Upper lobe of left lung (tissue), 6 donors: ENCODE results near the gene IL6ST. TPM values are rescaled to one million over a fixed set of nuclear protein-coding genes. Genes with fewer than 3 reads are reported as not detected.
A peak's percentile ranks its signal among the peaks of the same experiment; 100 is the strongest.

Experiments
- ATAC-seq, 2 donors: fragments of 200-7000 bp; cut with Tn5 transposase; one replicate each; pipeline ENCODE4 v1.9.1; 2022; ENCODE audit warnings: mild to moderate bottlenecking in 2 of 2, moderate library complexity in 2 of 2; ENCODE audit not compliant: low FRiP score in 2 of 2
- DNase-seq, 2 donors: peaks; one replicate each; pipeline ENCODE4 v3.0.0-alpha.2; 2019 to 2020
- H3K27ac ChIP-seq, 4 donors: fragments of 200-600 bp; sonication (generic); one replicate each; pipeline ENCODE4 v1.5.1; 2016 to 2019
- H3K27me3 ChIP-seq, 4 donors: fragments of 200-600 bp; sonication (generic); one replicate each; pipeline ENCODE4 v1.5.1; 2017 to 2019
- H3K36me3 ChIP-seq, 4 donors: fragments of 200-600 bp; sonication (generic); one replicate each; pipeline ENCODE4 v1.5.1; 2016 to 2019
- H3K4me1 ChIP-seq, 4 donors: fragments of 200-600 bp; sonication (generic); one replicate each; pipeline ENCODE4 v1.5.1; 2018 to 2019
- H3K4me3 ChIP-seq, 4 donors: fragments of 200-600 bp; sonication (generic); one replicate each; pipeline ENCODE4 v1.5.1; 2017 to 2019; ENCODE audit warnings: mild to moderate bottlenecking in 2 of 4, moderate library complexity in 1 of 4
- H3K9me3 ChIP-seq, 4 donors: fragments of 200-600 bp; sonication (generic); one replicate each; pipeline ENCODE4 v1.5.1; 2018 to 2019
- CTCF ChIP-seq, 6 experiments: fragments of 450-650 bp in 4 of 6; fragments of 200-600 bp in 2 of 6; sonication (generic) in 2 of 6; IDR thresholded peaks; one replicate each; pipeline ENCODE4 v1.5.1; 2016 to 2019; ENCODE audit warnings: antibody characterized with exemption in 6 of 6
- EP300 ChIP-seq, 4 donors: sonication (generic); formaldehyde crosslinking; IDR thresholded peaks; one replicate each; pipeline ENCODE4 v1.5.1; 2017; ENCODE audit warnings: antibody characterized with exemption in 4 of 4, control low read depth in 2 of 4
- POLR2A ChIP-seq, 4 donors: fragments of 450-650 bp; IDR thresholded peaks; one replicate each; pipeline ENCODE4 v1.5.1; 2016 to 2017; ENCODE audit warnings: antibody characterized with exemption in 4 of 4, mild to moderate bottlenecking in 2 of 4
- POLR2AphosphoS5 ChIP-seq, 2 donors: sonication (generic); formaldehyde crosslinking; IDR thresholded peaks; one replicate each; pipeline ENCODE4 v1.5.1; 2017; ENCODE audit warnings: antibody characterized with exemption in 2 of 2
- WGBS, 2 donors: methylation state at CpG; one replicate each; pipeline ENCODE4 v1.1.5; 2017 to 2018; 5-methylcytosine and 5-hydroxymethylcytosine counted together
- total RNA-seq, 6 donors: library from RNA; depleted of rRNA in 4 of 6; stranded (reverse); fragments of >200 nt in 4 of 6; gene quantifications; one replicate each; pipeline versions ENCODE4 v1.1.0 to v1.2.1, GENCODE V29; 2016 to 2021
- donor health status: DM: no; HTN: no; CAD: no; lungs with moderate emphysema.
- donor health status: DM: no; HTN: yes; CAD: no; lungs with severe emphysema.

Gene IL6ST
- total RNA-seq, 6 donors from 2014 or later: 177 to 383 (median 300) TPM

DNA sequence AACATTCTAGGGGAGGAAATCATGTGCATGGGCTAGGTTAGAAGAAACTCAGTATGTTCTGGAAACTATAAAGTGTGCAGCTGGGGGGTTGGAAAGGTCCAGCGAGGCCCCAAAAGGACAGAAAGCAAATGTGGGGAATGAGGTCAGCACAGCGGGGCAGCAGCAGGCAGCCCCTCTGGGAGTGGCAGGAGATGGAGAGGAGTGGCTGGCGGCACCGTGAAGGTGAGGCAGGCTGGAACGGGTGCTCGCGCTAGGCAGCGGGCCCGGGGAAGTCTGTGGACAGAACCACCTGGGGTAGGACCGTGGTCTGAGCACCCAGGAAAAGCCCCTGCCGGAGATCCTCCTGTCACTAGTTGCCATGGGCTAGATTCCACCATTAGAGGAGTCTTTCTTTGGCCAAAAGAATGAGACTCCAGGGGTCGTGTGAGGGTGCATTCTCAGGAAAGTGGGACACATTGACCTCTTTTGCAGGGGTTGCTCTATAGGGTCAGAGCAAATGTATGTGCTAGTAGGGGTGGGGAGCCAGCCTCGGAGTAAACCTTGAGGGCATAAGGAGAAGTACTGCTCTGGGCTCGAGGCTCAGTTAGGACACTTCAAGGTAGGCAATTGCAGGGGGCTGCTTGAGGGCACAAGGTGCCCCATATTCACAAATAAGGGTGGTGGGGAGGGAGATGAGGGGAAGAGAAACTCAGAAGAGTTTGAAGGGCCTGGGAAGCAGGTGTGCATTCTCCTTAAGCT is 61.2 kb downstream of the IL6ST start:
- Histone ChIP-seq H3K4me3 (no peak overlapping the region), H3K27ac (peak overlapping the region; percentile 28 to 75 (median 46)), H3K9me3 (no peaks in the 10 kb centered on the region), H3K4me1 (peaks cover 4 to 27% (median 13%) of the 10 kb centered on the region in 4 donors), H3K27me3 (no peaks in the 10 kb centered on the region), H3K36me3 (peaks cover 0 to 11% (median 2%) of the 10 kb centered on the region in 4 donors)
- 67 to 70% methylated on average over 14 of the region's 14 CpGs for WGBS, 2 donors
- peak; percentile 3 to 27 for ATAC-seq
- TF ChIP-seq CTCF (IDR thresholded peaks at IDR 0.05) (no peak), POLR2A (IDR thresholded peaks at IDR 0.05) (peak in 1 of 4 donors; percentile 4)
- DNase-seq: peak in 1 of 2 donors; percentile 74

DNA sequence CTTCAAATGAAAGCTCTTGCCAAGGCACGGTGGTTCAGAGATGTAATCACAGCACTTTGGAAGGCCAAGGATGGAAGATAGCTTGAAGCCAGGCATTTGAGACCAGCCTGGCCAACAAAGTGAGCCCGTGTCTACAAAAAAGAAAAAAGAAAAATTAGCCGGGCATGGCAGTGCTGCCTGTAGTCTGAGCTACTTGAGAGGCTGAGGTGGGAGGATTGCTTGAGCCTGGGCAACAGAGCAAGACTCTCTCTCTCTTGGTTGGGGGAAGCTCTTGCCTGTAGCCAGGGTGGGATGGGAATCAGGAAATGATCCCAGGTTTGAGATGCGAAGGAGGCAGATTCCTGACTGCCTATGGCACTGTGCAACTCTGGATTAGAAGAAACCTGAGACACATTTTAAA is 62.1 kb downstream of the IL6ST start:
- no peaks in the 10 kb centered on the region for H3K27me3 ChIP-seq
- TF ChIP-seq EP300 (IDR thresholded peaks at IDR 0.05): no peak
- no peak for TF ChIP-seq POLR2AphosphoS5 (IDR thresholded peaks at IDR 0.05)
- TF ChIP-seq CTCF (IDR thresholded peaks at IDR 0.05): no peak
- no peak for TF ChIP-seq POLR2A (IDR thresholded peaks at IDR 0.05)
- H3K9me3 ChIP-seq: no peaks in the 10 kb centered on the region
- no peak overlapping the region for H3K4me3 ChIP-seq
- H3K4me1 ChIP-seq: peaks cover 4 to 27% (median 13%) of the 10 kb centered on the region in 4 donors
- WGBS, 2 donors: 80 to 84% methylated on average over 4 of the region's 4 CpGs
- peak overlapping the region in 2 of 4 donors; percentile 28 to 38 for H3K27ac ChIP-seq
- ATAC-seq (no peak), DNase-seq (no peak)
- peaks cover 0 to 4% (median 0%) of the 10 kb centered on the region in 4 donors for H3K36me3 ChIP-seq

DNA sequence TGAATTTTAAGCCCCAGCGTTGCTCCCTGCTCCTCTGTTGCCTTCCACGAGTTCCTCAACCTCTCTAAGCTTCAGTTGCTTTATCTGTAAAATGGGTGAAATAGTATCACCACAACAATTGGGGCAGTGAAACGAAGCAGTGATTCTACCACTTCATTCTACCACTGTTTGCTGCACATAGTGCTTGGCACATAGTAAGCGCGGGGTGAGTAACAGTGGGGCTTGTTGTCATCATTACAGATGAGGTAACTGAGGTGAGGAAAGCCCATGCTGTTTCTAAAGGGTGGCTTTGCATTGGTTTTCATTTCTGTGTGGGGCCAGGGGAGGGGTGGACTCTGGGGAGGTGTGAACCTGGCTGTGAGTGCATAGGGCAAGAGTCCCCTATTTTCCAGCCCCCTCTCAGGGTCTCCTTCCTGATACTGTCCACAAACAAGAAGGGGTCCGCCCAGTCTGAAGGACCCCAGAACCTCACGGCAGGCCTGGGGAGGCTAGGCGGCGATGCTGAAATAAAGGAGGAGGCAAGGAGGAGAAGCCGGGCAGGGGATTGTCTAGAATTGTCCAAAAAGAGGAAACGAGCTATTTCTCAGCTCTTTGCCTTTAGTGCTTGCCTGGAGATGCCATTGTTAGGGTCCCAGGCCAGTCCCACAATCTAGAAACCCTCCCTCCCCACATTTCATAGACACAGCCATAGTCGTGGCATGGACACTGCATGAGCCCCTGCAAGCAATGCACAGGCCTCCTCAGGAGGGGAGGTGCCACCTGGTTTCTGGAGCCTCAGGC is 65.6 kb downstream of the IL6ST start:
- Histone ChIP-seq H3K27me3 (no peaks in the 10 kb centered on the region), H3K4me3 (no peak overlapping the region), H3K36me3 (no peaks in the 10 kb centered on the region), H3K9me3 (no peaks in the 10 kb centered on the region), H3K4me1 (peaks cover 0 to 12% (median 4%) of the 10 kb centered on the region in 4 donors), H3K27ac (no peak overlapping the region)
- WGBS, 2 donors: 86 to 95% methylated on average over 12 of the region's 12 CpGs
- DNase-seq: no peak
- ATAC-seq: no peak
- TF ChIP-seq POLR2AphosphoS5 (IDR thresholded peaks at IDR 0.05) (no peak), EP300 (IDR thresholded peaks at IDR 0.05) (no peak), CTCF (IDR thresholded peaks at IDR 0.05) (no peak)

GRCh38 chr5:55927861-55928655 is 66.7 kb downstream of the IL6ST start:
- Histone ChIP-seq H3K27ac (no peak overlapping the region), H3K4me3 (no peak overlapping the region), H3K36me3 (no peaks in the 10 kb centered on the region), H3K4me1 (peaks cover 0 to 10% (median 1%) of the 10 kb centered on the region in 4 donors), H3K27me3 (no peaks in the 10 kb centered on the region), H3K9me3 (no peaks in the 10 kb centered on the region)
- no peak for TF ChIP-seq POLR2A (IDR thresholded peaks at IDR 0.05)
- no peak for TF ChIP-seq EP300 (IDR thresholded peaks at IDR 0.05)
- TF ChIP-seq CTCF (IDR thresholded peaks at IDR 0.05): no peak
- TF ChIP-seq POLR2AphosphoS5 (IDR thresholded peaks at IDR 0.05): no peak
- WGBS, 2 donors: 92 to 93% methylated on average over 9 to 12 of the region's 12 CpGs
- DNase-seq: no peak
- ATAC-seq: no peak
